ENCODE results near the gene GNAO1. TPM values are rescaled to one million over a fixed set of nuclear protein-coding genes. Genes with fewer than 3 reads are reported as not detected.

Gene GNAO1
- total RNA-seq, 4 donors from 2014 or later = 0.50 to 1.5 (median 0.66) TPM

- WGBS, 2 donors = 53 to 80% methylated on average over 1 to 7 of the region's 9 CpGs
- Histone ChIP-seq H3K9me3 (no peaks in the 10 kb centered on the region), H3K36me3 (no peaks in the 10 kb centered on the region), H3K27ac (no peak overlapping the region), H3K27me3 (peaks cover 0 to 15% (median 0%) of the 10 kb centered on the region in 4 donors), H3K4me1 (peaks cover 0 to 9% (median 0%) of the 10 kb centered on the region in 3 donors), H3K4me3 (no peak overlapping the region)
- no peak for DNase-seq
- intact Hi-C loops (cut with DNase I) = no loop called here
- TF ChIP-seq CTCF (IDR thresholded peaks at IDR 0.05) (no peak), POLR2A (IDR thresholded peaks at IDR 0.05) (no peak)
Observed at GRCh38 chr16:56305956-56306565, 114.8 kb downstream of the GNAO1 start.

DNA sequence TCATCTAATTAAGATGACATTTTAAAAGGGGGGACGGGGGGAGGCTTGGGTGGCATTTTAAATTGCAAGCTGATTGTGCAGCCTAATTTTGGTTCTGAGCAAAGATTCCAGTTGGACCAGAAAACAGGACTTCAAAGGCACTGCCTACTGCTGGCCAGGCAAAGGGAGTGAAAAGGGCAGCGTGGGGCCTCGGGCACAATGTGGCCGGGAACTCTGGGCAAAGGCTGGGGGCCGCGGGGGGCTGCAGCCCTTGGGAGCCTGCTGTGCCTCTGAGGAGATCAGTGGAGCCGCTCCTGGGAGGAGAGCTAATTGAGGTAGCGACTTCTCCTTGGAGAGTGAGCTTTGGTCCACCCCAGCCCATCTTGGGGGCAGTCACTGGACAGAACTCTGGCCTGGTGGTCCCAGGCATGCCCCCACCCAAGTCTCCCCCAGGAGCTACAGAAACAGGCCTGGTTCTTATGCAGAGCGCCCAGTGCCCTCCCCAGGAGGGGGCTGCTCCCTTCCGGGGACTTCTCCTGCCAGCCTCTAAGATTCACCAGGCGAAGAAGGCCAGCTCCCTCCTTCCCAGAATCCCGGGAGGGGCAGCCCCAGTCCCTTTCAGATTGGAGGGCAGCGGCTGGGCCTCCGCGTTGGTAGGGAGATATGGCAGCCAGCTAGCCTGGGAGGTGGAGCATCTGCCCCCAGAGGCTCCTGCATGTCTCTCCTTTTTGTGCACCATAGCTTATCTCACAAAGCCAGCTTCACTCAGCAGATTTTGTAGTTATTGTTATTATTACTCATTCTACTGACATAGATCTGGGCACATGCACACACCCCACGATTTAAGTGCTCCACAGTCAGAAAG lies 115.6 kb downstream of the GNAO1 start:
- no peaks in the 10 kb centered on the region for H3K36me3 ChIP-seq
- no peak overlapping the region for H3K27ac ChIP-seq
- DNase-seq = no peak
- H3K9me3 ChIP-seq = no peaks in the 10 kb centered on the region
- H3K4me1 ChIP-seq = peaks cover 0 to under 1% (median 0%) of the 10 kb centered on the region in 3 donors
- peaks cover 0 to 15% (median 0%) of the 10 kb centered on the region in 4 donors for H3K27me3 ChIP-seq
- intact Hi-C loops (cut with DNase I) = no loop called here
- 53 to 83% methylated on average over 6 to 9 of the region's 16 CpGs for WGBS, 2 donors
- no peak overlapping the region for H3K4me3 ChIP-seq
- TF ChIP-seq CTCF (IDR thresholded peaks at IDR 0.05) = no peak
- TF ChIP-seq POLR2A (IDR thresholded peaks at IDR 0.05) = no peak

DNA sequence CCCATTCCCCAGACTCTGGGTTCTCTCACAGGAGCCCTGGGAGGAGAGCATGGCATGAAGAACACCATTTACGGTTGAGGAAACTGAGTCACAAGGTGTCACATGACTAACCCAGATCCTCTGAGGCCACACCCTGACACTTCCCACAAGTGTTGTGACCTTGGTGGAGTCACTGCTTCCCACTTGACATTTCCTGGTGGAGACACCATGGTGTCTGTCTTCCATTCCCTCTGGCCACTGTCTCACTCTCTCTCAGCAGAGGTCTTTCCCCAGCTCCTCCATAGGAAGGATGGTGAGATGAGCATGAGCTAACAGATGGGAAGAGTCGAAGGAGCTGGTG lies 116.2 kb downstream of the GNAO1 start:
- TF ChIP-seq POLR2A (IDR thresholded peaks at IDR 0.05) = no peak
- TF ChIP-seq CTCF (IDR thresholded peaks at IDR 0.05) = no peak
- peaks cover 0 to 15% (median 0%) of the 10 kb centered on the region in 4 donors for H3K27me3 ChIP-seq
- H3K36me3 ChIP-seq = no peaks in the 10 kb centered on the region
- no peak for DNase-seq
- intact Hi-C loops (cut with DNase I) = no loop called here
- H3K27ac ChIP-seq = no peak overlapping the region
- 57% methylated on average over 1 of the region's 2 CpGs; no CpG with 5 or more reads in 1 of the 2 donors for WGBS, 2 donors
- no peak overlapping the region for H3K4me3 ChIP-seq
- no peaks in the 10 kb centered on the region for H3K9me3 ChIP-seq
- H3K4me1 ChIP-seq = no peaks in the 10 kb centered on the region

GRCh38 chr16:56309008-56309407 lies 117.7 kb downstream of the GNAO1 start:
- WGBS, 2 donors = no CpG with 5 or more reads among the region's 3 CpGs
- H3K4me3 ChIP-seq = no peak overlapping the region
- TF ChIP-seq POLR2A (IDR thresholded peaks at IDR 0.05) = no peak
- no peak for TF ChIP-seq CTCF (IDR thresholded peaks at IDR 0.05)
- H3K27ac ChIP-seq = no peak overlapping the region
- DNase-seq = no peak
- H3K4me1 ChIP-seq = no peaks in the 10 kb centered on the region
- no peaks in the 10 kb centered on the region for H3K36me3 ChIP-seq
- no peaks in the 10 kb centered on the region for H3K9me3 ChIP-seq
- intact Hi-C loops (cut with DNase I) = no loop called here
- peaks cover 0 to 8% (median 0%) of the 10 kb centered on the region in 4 donors for H3K27me3 ChIP-seq

DNA sequence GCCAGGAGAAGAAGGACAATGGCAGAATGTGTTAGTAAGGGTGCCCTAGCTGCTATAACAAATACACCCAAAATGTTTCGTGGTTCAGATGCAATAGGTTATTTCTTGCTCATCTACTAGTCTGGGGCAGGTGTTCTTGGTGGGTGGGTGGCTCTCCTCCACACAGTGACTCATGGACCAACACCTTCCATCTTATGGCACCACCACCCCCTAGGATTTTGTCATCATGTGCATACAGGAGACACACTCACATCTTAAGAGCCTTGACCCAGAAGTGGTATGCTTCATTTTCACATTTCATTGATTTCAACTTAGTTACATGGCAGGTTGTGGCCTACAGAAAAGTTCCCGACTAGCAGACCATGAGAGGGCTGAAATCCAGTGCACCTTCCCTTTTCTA lies 119.4 kb downstream of the GNAO1 start:
- 84 to 93% methylated on average over 2 of the region's 2 CpGs for WGBS, 2 donors
- Histone ChIP-seq H3K27ac (no peak overlapping the region), H3K36me3 (no peaks in the 10 kb centered on the region), H3K27me3 (peaks cover 0 to 8% (median 0%) of the 10 kb centered on the region in 4 donors), H3K9me3 (no peaks in the 10 kb centered on the region), H3K4me3 (no peak overlapping the region), H3K4me1 (no peaks in the 10 kb centered on the region)
- DNase-seq = no peak
- no peak for TF ChIP-seq POLR2A (IDR thresholded peaks at IDR 0.05)
- no peak for TF ChIP-seq CTCF (IDR thresholded peaks at IDR 0.05)
- intact Hi-C loops (cut with DNase I) = no loop called here

All from esophagus squamous epithelium (tissue), 5 donors.